Hepatic stellate cell (primary cell): ENCODE data around the gene CNTNAP5.

ENCODE experiments used
- DNase-seq: peaks from one replicate; pipeline ENCODE4 v3.0.0; 2011; ENCODE audit warnings: low spot score

CNTNAP5 gene

DNA sequence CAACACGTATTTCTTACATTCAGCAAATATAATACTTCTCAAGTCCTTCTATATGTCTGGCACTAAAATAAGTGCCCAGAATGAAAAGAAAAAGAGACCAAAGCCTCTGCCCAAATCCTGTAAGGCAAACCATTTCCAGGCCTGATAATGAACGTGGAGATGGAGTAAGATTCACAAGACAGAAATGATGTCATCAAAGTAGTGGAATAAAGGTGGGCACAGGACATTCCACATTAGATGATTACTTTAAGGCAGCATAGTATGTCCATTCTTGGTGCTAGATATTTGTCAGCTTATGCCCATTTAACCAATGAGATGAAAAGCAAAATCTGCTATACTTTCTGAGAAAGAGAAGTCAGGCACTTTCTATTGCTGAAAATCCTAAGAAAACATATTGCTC, 38.5 kb downstream of the CNTNAP5 start:
- DNase-seq: no peak

GRCh38 chr2:124065636-124066035, 40.5 kb downstream of the CNTNAP5 start:
- no peak for DNase-seq

DNA sequence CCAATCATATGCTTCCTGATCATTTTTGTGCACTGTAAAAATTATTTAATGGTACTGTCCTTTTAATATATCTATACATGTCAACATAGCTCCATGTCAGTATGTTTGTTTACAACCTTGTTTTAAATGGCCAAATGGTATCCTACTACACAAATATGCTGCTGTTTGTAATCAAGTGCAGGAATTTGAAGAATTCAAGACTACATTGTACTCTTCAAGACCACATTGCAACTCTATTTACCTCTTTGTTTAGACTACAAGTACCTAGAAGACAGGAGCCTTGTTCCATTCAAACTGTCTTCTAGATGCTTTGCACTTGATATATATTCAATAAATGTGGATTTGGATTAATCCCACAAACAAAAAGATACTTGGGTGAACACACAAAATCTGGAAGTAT, 41.7 kb downstream of the CNTNAP5 start:
- DNase-seq: no peak

DNA sequence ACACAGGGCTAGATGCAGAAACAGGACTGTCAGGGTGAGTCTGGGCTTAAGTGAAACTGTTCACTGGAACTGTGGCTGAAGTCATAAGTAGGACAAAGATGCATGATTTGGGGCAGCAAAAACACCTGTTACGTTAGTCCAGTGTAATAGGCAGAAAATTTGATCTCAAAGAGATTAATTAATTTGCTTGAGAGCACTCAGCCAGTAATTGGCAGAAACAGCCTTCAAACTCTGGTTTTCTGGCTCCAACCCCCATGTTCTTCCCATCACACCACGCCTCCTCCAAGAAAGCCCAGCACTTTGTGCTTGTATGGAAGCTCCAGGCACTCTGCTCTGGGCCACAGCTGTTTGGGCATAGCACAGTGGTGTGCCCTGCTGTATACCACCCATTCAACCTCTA, 54.0 kb downstream of the CNTNAP5 start:
- no peak for DNase-seq

- no peak for DNase-seq
These were observed 55.4 kb downstream of the CNTNAP5 start for GRCh38 chr2:124080281-124081153.

DNA sequence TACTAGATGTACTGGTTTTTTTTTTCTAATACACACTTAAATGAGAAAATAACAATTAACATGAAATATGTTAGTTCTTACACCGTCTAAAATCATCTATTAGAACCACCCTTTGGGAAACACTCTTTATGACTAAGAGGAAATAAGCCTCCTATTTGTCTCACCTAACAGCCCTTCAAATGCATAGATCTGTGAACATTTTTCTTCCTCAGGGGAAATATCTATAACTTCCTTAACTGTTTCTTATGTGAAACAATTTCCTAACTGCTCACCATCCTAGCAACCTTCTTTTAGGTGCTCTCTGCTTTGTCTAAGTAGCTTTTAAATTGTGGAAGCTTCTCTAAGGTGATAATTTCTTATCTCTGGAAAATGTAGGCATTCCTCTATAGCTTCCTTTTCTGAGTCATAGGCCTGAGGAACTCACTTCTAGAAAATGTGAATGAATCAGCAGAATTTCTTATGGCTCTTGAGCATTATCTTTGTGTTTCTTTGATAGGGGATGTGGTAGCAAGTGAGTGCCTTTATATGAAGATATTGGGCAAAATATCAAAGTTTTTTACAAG, 56.1 kb downstream of the CNTNAP5 start:
- DNase-seq: no peak

- no peak for DNase-seq
These were observed 63.5 kb downstream of the CNTNAP5 start for GRCh38 chr2:124088616-124089015.

DNA sequence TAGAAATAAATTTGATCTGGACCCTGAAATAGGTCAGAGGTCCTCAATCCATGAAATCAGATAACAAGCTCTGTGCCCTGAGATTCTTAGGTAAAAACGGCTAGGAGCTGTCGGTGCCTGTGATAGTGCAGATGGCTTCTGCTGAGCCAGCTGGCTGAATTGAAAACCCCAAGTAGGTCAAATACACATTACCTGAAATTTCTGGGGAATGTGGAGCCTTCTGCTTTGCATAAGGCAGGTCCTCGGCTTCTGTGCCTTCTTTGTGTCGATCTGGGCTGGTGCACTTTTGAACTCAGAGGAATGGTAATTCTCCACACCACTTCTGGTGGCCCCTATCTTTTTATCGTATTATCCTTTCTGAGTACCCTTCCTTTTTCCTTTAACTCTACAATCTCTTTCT, 66.6 kb downstream of the CNTNAP5 start:
- no peak for DNase-seq

DNA sequence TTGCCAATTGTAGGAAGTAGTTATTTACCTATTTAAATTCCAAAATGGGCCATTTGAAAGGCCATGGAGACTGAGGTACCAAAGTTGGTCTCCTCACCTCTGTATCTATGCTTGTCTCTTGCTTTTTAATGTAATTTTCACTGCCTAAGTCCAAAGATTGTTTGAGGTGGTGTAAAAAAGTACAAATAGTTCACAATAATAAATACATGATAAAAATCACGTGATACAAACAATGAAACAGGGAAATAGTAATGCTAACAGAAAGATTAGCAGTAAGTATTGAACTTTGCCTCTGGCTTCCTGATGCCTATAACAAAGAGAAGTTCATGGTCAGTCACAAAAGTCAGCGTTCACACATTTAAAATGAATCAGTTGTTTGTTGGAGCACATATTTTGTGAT, 67.6 kb downstream of the CNTNAP5 start:
- no peak for DNase-seq

- no peak for DNase-seq
These were observed 79.8 kb downstream of the CNTNAP5 start for GRCh38 chr2:124104914-124105313.

DNA sequence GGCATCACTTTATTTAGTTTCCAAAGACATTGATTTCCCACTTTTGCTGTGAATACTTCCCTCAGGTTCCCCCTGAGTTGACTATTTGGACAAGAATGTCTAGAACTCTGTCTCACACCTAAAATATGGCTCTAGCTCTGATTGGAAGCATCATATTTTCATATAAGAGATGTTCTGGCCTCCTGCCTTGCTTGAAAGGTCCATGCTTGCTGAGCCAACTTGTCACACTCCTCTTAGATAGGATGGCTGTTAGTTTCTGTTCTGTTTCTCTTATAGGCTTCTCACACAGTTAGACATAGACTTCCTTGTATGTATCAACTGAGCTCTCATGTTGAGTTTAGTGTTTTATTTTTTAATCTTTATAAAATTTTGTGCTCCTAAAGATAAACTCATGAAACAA, 87.1 kb downstream of the CNTNAP5 start:
- no peak for DNase-seq

GRCh38 chr2:124112966-124113365, 87.9 kb downstream of the CNTNAP5 start:
- DNase-seq: no peak

GRCh38 chr2:124120246-124120645, 95.2 kb downstream of the CNTNAP5 start:
- DNase-seq: no peak

- DNase-seq: no peak
These were observed 96.0 kb downstream of the CNTNAP5 start for GRCh38 chr2:124121106-124121505.

DNA sequence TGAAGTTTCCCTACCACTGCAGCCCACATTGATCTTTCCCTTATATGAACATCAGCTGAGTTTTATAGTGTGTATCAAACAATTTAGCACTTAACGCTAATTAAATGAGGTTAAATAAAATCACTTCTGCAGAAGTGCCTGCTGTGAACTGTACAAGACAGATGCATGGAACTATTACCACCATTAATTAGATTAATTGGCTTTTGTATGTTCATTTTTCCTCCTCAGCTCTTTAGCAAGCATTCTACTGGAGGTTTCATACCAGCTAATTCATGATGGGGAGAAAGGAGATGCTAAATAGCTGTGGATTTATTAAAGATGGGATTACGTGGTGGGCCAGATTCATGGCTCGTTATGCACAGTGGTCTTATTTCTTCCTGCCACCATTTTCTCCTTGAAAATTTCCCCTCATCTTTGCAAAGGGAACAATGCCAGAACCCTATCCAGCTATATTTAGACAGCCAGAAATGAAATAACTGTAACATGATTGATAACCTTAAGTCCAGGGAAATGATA, 96.7 kb downstream of the CNTNAP5 start:
- no peak for DNase-seq

DNA sequence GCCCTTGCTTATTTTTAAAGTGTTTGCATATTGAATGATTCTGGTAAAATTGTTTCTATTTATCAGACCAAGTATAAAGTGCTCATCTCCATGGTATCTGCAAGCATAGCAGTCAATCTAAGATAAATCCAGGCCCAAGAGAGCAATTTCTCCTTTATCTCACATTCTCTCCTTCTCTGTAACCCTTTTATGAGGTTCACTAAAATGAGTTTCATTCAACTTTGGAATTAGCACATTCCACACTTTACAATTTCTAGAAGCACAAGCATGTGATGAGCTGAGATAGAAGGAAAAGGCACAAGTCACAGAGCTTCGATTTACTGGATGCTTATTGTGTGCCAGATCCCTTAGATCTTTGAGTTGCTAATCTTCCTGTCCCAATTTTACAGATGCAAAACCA, 97.3 kb downstream of the CNTNAP5 start:
- no peak for DNase-seq

DNA sequence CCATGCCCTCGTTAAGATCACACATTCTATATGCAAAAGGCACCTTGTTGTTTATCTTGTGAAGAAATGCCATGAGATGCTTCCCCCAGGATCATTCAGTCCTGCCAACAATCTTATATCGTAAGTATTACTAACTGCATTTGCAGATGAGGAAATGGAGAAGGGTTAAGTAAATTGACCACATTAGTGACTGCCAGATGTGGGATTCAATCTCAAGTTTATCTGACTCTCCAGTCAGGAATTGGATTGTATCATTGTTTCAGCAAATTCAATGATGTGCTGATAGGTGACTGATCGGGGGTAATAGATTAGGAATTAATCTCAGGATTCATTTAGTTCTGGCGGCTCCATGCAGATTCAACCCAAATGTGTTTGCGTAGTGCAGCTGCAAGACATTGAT, 106.2 kb downstream of the CNTNAP5 start:
- DNase-seq: no peak

DNA sequence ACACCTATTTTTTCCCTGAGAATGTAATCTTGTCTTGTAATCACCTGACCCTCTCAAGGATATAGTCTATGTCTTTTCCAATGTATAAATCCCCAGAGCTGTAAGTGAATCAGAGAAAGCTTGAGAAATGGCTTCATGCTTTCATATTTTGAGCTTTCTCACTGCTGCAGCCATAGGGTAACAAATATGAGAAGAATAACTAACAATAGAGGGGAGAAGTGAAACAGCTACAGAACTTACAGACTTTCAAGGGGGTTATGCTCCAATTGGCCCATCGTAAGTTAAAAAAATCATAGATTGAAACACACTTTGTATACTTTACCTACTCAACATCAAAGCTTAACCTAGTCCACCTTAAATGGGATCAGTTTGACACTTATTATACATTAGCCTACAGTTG, 111.0 kb downstream of the CNTNAP5 start:
- DNase-seq: no peak

DNA sequence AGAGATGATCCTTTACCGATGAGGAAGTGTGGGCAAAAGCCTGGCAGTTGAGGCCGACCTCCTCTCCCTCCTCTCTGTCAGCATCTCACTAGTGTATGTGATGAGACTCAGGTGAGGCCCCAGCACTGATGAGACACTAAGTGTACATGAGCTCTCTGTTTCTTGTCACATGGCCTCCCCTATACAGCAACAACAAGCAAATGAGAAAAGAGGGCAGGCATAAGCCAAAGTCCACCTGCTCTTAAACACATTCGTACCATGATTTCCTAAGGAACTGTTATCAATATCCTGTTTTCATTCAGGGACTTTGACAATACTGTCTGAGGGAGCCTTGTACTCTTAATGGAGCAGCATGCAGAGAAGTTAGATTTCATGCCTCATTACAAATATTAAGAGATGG, 113.0 kb downstream of the CNTNAP5 start:
- DNase-seq: no peak

- DNase-seq: no peak
These were observed 120.9 kb downstream of the CNTNAP5 start for GRCh38 chr2:124145982-124146381.

DNA sequence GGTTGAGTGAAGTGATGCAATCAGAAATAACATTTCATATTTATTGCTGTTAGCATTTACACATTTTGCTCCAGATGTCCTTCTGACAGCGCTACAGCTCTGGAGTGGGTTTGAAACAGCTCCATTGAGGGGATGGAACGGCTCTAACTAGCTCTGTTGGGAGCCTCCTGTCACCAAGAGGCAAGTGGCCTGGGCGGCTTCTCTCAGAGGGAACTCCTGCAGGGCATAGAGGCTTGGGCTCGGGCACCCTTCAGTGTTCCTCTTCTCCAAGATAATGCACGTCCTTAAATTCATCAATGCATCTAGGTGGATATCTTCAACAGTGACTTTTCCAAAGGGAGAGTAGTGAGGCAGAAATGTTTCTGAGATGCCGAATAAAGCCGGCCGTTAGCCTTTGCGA, 122.5 kb downstream of the CNTNAP5 start:
- no peak for DNase-seq

GRCh38 chr2:124149571-124149970, 124.5 kb downstream of the CNTNAP5 start:
- DNase-seq: no peak

- DNase-seq: no peak
These were observed 126.6 kb downstream of the CNTNAP5 start for GRCh38 chr2:124151691-124152090.

DNA sequence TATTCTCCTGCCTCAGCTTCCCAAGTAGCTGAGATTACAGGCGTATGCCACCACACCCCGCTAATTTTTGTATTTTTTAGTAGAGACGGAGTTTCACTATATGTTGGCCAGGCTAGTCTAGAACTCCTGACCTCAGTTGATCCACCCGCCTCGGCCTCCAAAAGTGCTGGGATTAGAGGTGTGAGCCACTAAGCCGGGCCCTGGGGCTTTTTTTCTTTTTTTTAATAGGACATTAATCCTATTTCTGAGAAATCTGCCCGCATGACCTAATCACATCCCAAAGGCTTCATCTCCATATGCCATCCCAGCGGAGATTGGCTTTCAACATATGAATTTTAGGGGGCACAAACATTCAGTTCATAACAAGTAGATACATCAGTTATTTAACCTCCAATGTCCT, 128.6 kb downstream of the CNTNAP5 start:
- DNase-seq: no peak
